HepG2 (cell line): Measurements from ENCODE around the gene COQ7. TPM values are rescaled to one million over a fixed set of nuclear protein-coding genes. Genes with fewer than 3 reads are reported as not detected.

ENCODE experiments used
- ATAD3A ChIP-seq: sonication (generic); formaldehyde crosslinking; IDR thresholded peaks from 2 replicates; pipeline ENCODE4 v1.4.0; 2020; ENCODE audit warnings: missing genetic modification reagents
- CHCHD3 ChIP-seq: sonication (generic); formaldehyde crosslinking; IDR thresholded peaks from 2 replicates; pipeline ENCODE4 v1.8.0; 2022; ENCODE audit warnings: mild to moderate bottlenecking, missing genetic modification reagents, moderate library complexity
- HOXA5 ChIP-seq: sonication (generic); formaldehyde crosslinking; IDR thresholded peaks from 2 replicates; pipeline ENCODE4 v1.4.0; 2020; ENCODE audit warnings: missing genetic modification reagents
- NCOA2 ChIP-seq: sonication (generic); formaldehyde crosslinking; IDR thresholded peaks from 2 replicates; pipeline ENCODE4 v1.8.0; 2022; ENCODE audit warnings: inconsistent platforms
- NFAT5 ChIP-seq: sonication (generic); formaldehyde crosslinking; IDR thresholded peaks from 2 replicates; pipeline ENCODE4 v1.4.0; 2020; ENCODE audit warnings: missing genetic modification reagents
- NR2C2 ChIP-seq: sonication (generic); formaldehyde crosslinking; IDR thresholded peaks from 2 replicates; pipeline ENCODE4 v1.4.0; 2020; ENCODE audit warnings: missing genetic modification reagents, mild to moderate bottlenecking, moderate library complexity, borderline replicate concordance
- NR2F6 ChIP-seq, 2 experiments: IDR thresholded peaks; 2 replicates each; pipeline ENCODE4 v1.6.1; 2016; ENCODE audit warnings: antibody characterized with exemption in 1 of 2, mild to moderate bottlenecking in 1 of 2
- PAX8 ChIP-seq: sonication (generic); formaldehyde crosslinking; IDR thresholded peaks from 2 replicates; pipeline ENCODE4 v1.8.0; 2022; ENCODE audit warnings: mild to moderate bottlenecking, missing genetic modification reagents, borderline replicate concordance
- SAP130 ChIP-seq: IDR thresholded peaks from 2 replicates; pipeline ENCODE4 v1.6.1; 2016; ENCODE audit warnings: low read depth
- U2AF2 ChIP-seq: fragments of 200-400 bp; formaldehyde crosslinking; IDR thresholded peaks from 2 replicates; pipeline ENCODE4 v1.6.1; 2017; ENCODE audit warnings: low read depth, mild to moderate bottlenecking, low read length
- XBP1 ChIP-seq: sonication (generic); formaldehyde crosslinking; IDR thresholded peaks from 2 replicates; pipeline ENCODE4 v1.5.0; 2020; ENCODE audit warnings: missing genetic modification reagents
- ZNF101 ChIP-seq: sonication (generic); formaldehyde crosslinking; IDR thresholded peaks from 2 replicates; pipeline ENCODE4 v1.4.0; 2020; ENCODE audit warnings: mild to moderate bottlenecking, low read depth, missing genetic modification reagents, borderline replicate concordance
- ZNF225 ChIP-seq: sonication (generic); formaldehyde crosslinking; IDR thresholded peaks from 2 replicates; pipeline ENCODE4 v1.4.0; 2020; ENCODE audit warnings: mild to moderate bottlenecking, missing genetic modification reagents
- ZNF512B ChIP-seq: sonication (generic); formaldehyde crosslinking; IDR thresholded peaks from 2 replicates; pipeline ENCODE4 v1.5.1; 2020; ENCODE audit warnings: missing genetic modification reagents, mild to moderate bottlenecking, borderline replicate concordance
- ZNF543 ChIP-seq: sonication (generic); formaldehyde crosslinking; IDR thresholded peaks from 2 replicates; pipeline ENCODE4 v1.4.0; 2020; ENCODE audit warnings: mild to moderate bottlenecking, missing genetic modification reagents
- ZNF7 ChIP-seq: IDR thresholded peaks from 2 replicates; pipeline ENCODE4 v1.6.1; 2016; ENCODE audit warnings: missing biosample characterization, missing genetic modification reagents
- ZNF772 ChIP-seq: sonication (generic); formaldehyde crosslinking; IDR thresholded peaks from 2 replicates; pipeline ENCODE4 v1.5.0; 2020; ENCODE audit warnings: mild to moderate bottlenecking, missing genetic modification reagents
- ZZZ3 ChIP-seq: sonication (generic); formaldehyde crosslinking; IDR thresholded peaks from 2 replicates; pipeline ENCODE4 v1.4.0; 2020; ENCODE audit warnings: missing genetic modification reagents, mild to moderate bottlenecking, borderline replicate concordance
- polyA plus RNA-seq, 8 experiments: library from polyadenylated mRNA; depleted of rRNA in 3 of 8; stranded (reverse) in 7 of 8; unstranded in 1 of 8; fragments of >200 nt; fragmentation: Illumina TruSeq in 4 of 8; extraction: Trizol in 4 of 8; gene quantifications; 2 replicates each; pipeline versions ENCODE4 v1.2.1 to v1.2.3, GENCODE V29; 2011 to 2016; ENCODE audit warnings: low read depth in 4 of 8, missing spikeins in 1 of 8, mixed read lengths in 1 of 8; ENCODE audit not compliant: insufficient read depth in 1 of 8
- total RNA-seq, 5 experiments: library from RNA; depleted of rRNA; stranded (reverse); fragments of >200 nt; fragmentation: Illumina TruSeq; extraction: Trizol; gene quantifications; 2 replicates each; pipeline ENCODE4 v1.2.3, GENCODE V29; 2016; ENCODE audit warnings: low read depth in 1 of 5

The COQ7 gene
- total and polyA plus RNA-seq, 2 of the 13 experiments (the other 11 are each of a cell fraction or from before 2014, with no cell fraction given), result 20.1 to 45.7 TPM

GRCh38 chr16:19067349-19068236 is at the start of gene COQ7 (continued):
- TF ChIP-seq NFAT5 (CRISPR knock-in tag) (peak; percentile 65; the same call in 1 of the 2 replicates), U2AF2 (peak; percentile 31; the same call in 1 of the 2 replicates), NR2C2 (CRISPR knock-in tag) (peak; percentile 98), SAP130 (peak; percentile 97), ZNF7 (CRISPR knock-in tag) (0 out of 2 replicates have a peak, but pooled peaks have one; percentile 6), ZNF543 (CRISPR knock-in tag) (0 out of 2 replicates have a peak, but pooled peaks have one; percentile 27), CHCHD3 (CRISPR knock-in tag) (peak; percentile 87; the same call in 1 of the 2 replicates), ZNF772 (CRISPR knock-in tag) (peak; percentile 98; the same call in 1 of the 2 replicates), NCOA2 (CRISPR knock-in tag) (peak; percentile 31), NR2F6 (IDR thresholded peaks at IDR 0.05) (peak; percentile 92), NR2F6 (CRISPR knock-in tag; IDR thresholded peaks at IDR 0.05) (peak; percentile 94), PAX8 (CRISPR knock-in tag) (peak; percentile 64; the same call in 1 of the 2 replicates), ZZZ3 (CRISPR knock-in tag) (peak; percentile 68), ZNF101 (CRISPR knock-in tag) (no peak), ATAD3A (CRISPR knock-in tag) (no peak), ZNF225 (CRISPR knock-in tag) (peak; percentile 91), XBP1 (CRISPR knock-in tag) (no peak; the same call in 1 of the 2 replicates), ZNF512B (CRISPR knock-in tag) (0 out of 2 replicates have a peak, but pooled peaks have one; percentile 49), HOXA5 (CRISPR knock-in tag) (peak; percentile 92)
